ENCODE measurements around the gene NAT16. TPM values are rescaled to one million over a fixed set of nuclear protein-coding genes. Genes with fewer than 3 reads are reported as not detected.

Gene NAT16
- total and polyA plus RNA-seq, 2 of the 8 experiments (the other 6 are each of a cell fraction or from before 2014, with no cell fraction given), result 0.26 to 0.84 TPM

Small RNA genes lying within 50 kb of the gene (microRNA-seq; reads per million reads assigned to microRNA genes)
- 0 reads per million in 2 experiments for gene MIR4653 (ENCODE audit: borderline microRNAs expressed in 2 of 2, borderline number of aligned reads in 2 of 2, borderline replicate concordance in 1 of 2)

Small RNA genes lying within 50 kb of the gene (small RNA-seq; reads per million reads assigned to genes)
- gene MIR4653 (ENCODE audit: insufficient read depth), result not detected

Other genes starting within 250 kb of the NAT16 start
- 43.9 and 44.6 TPM in 2 replicates for gene MUC3A, start 230.8 kb downstream of the NAT16 start, total RNA-seq (2021; fragmentation: NEBNext Ultra II Directional; extraction: Animal tissue kit (Norgen Biotek cat#: 25700))
- gene MUC3A, start 230.8 kb downstream of the NAT16 start, polyA plus RNA-seq (2011; rRNA removed), result 15.4 and 27.2 TPM in 2 replicates
- gene MUC12, start 210.7 kb downstream of the NAT16 start, total RNA-seq (2021; fragmentation: NEBNext Ultra II Directional; extraction: Animal tissue kit (Norgen Biotek cat#: 25700)), result 7.0 and 7.7 TPM in 2 replicates
- gene MUC12, start 210.7 kb downstream of the NAT16 start, polyA plus RNA-seq (2011; rRNA removed), result 13.5 and 16.2 TPM in 2 replicates
- not detected in 2 replicates for gene MUC17, start 160.2 kb downstream of the NAT16 start, total RNA-seq (2021; fragmentation: NEBNext Ultra II Directional; extraction: Animal tissue kit (Norgen Biotek cat#: 25700))
- gene MUC17, start 160.2 kb downstream of the NAT16 start, polyA plus RNA-seq (2011; rRNA removed), result 0.02 TPM in 2 replicates
- 17.5 and 18.8 TPM in 2 replicates for gene TRIM56, start 94.8 kb downstream of the NAT16 start, total RNA-seq (2021; fragmentation: NEBNext Ultra II Directional; extraction: Animal tissue kit (Norgen Biotek cat#: 25700))
- 2.0 and 3.4 TPM in 2 replicates for gene TRIM56, start 94.8 kb downstream of the NAT16 start, polyA plus RNA-seq (2011; rRNA removed)
- 5.6 and 6.8 TPM in 2 replicates for gene SERPINE1, start 53.2 kb downstream of the NAT16 start, total RNA-seq (2021; fragmentation: NEBNext Ultra II Directional; extraction: Animal tissue kit (Norgen Biotek cat#: 25700))
- 3.7 and 3.8 TPM in 2 replicates for gene SERPINE1, start 53.2 kb downstream of the NAT16 start, polyA plus RNA-seq (2011; rRNA removed)
- gene AP1S1, start 25.8 kb downstream of the NAT16 start, total RNA-seq (2021; fragmentation: NEBNext Ultra II Directional; extraction: Animal tissue kit (Norgen Biotek cat#: 25700)), result 56.0 and 56.1 TPM in 2 replicates
- 59.3 and 72.3 TPM in 2 replicates for gene AP1S1, start 25.8 kb downstream of the NAT16 start, polyA plus RNA-seq (2011; rRNA removed)
- 7.0 and 7.4 TPM in 2 replicates for gene VGF, start 14.7 kb downstream of the NAT16 start, total RNA-seq (2021; fragmentation: NEBNext Ultra II Directional; extraction: Animal tissue kit (Norgen Biotek cat#: 25700))
- gene VGF, start 14.7 kb downstream of the NAT16 start, polyA plus RNA-seq (2011; rRNA removed), result 1.6 and 3.0 TPM in 2 replicates
- gene MOGAT3, start 20.7 kb upstream of the NAT16 start, total RNA-seq (2021; fragmentation: NEBNext Ultra II Directional; extraction: Animal tissue kit (Norgen Biotek cat#: 25700)), result 0.82 TPM in 1 of 2 replicates, not detected in the other
- gene MOGAT3, start 20.7 kb upstream of the NAT16 start, polyA plus RNA-seq (2011; rRNA removed), result 0.21 and 0.58 TPM in 2 replicates
- 43.1 and 47.2 TPM in 2 replicates for gene PLOD3, start 37.3 kb upstream of the NAT16 start, total RNA-seq (2021; fragmentation: NEBNext Ultra II Directional; extraction: Animal tissue kit (Norgen Biotek cat#: 25700))
- gene PLOD3, start 37.3 kb upstream of the NAT16 start, polyA plus RNA-seq (2011; rRNA removed), result 28.4 and 57.0 TPM in 2 replicates
- gene ZNHIT1, start 37.9 kb upstream of the NAT16 start, total RNA-seq (2021; fragmentation: NEBNext Ultra II Directional; extraction: Animal tissue kit (Norgen Biotek cat#: 25700)), result 59.9 and 61.7 TPM in 2 replicates
- gene ZNHIT1, start 37.9 kb upstream of the NAT16 start, polyA plus RNA-seq (2011; rRNA removed), result 38.2 and 48.9 TPM in 2 replicates
- gene CLDN15, start 57.5 kb upstream of the NAT16 start, total RNA-seq (2021; fragmentation: NEBNext Ultra II Directional; extraction: Animal tissue kit (Norgen Biotek cat#: 25700)), result 5.5 and 5.9 TPM in 2 replicates
- 7.6 and 11.1 TPM in 2 replicates for gene CLDN15, start 57.5 kb upstream of the NAT16 start, polyA plus RNA-seq (2011; rRNA removed)
- gene FIS1, start 64.8 kb upstream of the NAT16 start, total RNA-seq (2021; fragmentation: NEBNext Ultra II Directional; extraction: Animal tissue kit (Norgen Biotek cat#: 25700)), result 122 and 128 TPM in 2 replicates
- 195 and 246 TPM in 2 replicates for gene FIS1, start 64.8 kb upstream of the NAT16 start, polyA plus RNA-seq (2011; rRNA removed)
- gene IFT22, start 141.5 kb upstream of the NAT16 start, total RNA-seq (2021; fragmentation: NEBNext Ultra II Directional; extraction: Animal tissue kit (Norgen Biotek cat#: 25700)), result 17.7 and 17.8 TPM in 2 replicates
- 12.5 and 18.9 TPM in 2 replicates for gene IFT22, start 141.5 kb upstream of the NAT16 start, polyA plus RNA-seq (2011; rRNA removed)
- 68.8 and 71.4 TPM in 2 replicates for gene COL26A1, start 182.6 kb upstream of the NAT16 start, total RNA-seq (2021; fragmentation: NEBNext Ultra II Directional; extraction: Animal tissue kit (Norgen Biotek cat#: 25700))
- gene COL26A1, start 182.6 kb upstream of the NAT16 start, polyA plus RNA-seq (2011; rRNA removed), result 51.1 and 68.1 TPM in 2 replicates

All from H1 (cell line).